MV-4-11 (cell line): ENCODE measurements around the gene UBE2L3.
"Not testable (repeated sequence)": the region's sequence is repeated elsewhere in the genome, so short reads cannot be mapped to it uniquely, and the experiment has no call there.

ENCODE experiments used
- DNase-seq: peaks from one replicate; lab custom pipeline; 2025; lab: John Stamatoyannopoulos, UW

The UBE2L3 gene

DNA sequence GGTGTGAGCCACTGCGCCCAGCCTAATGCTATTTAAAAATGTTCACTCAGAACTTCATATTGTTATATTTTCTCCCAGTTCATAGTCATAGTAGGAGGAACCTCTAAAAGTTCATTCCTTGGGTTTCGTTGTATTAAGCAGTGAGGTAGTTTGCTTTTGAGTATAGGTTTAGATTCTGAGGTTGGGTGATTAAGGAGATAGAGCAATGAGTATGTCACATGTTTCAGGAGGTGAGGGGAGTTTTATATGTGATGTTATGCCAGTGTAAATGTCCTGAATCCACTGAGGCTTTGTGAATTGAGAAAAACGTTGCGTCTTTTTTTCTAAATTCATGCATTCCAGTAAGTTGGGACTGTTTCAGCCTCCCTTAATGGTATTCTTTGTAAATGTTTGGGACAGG, 4.2 kb downstream of the UBE2L3 start:
- no peak for DNase-seq

DNA sequence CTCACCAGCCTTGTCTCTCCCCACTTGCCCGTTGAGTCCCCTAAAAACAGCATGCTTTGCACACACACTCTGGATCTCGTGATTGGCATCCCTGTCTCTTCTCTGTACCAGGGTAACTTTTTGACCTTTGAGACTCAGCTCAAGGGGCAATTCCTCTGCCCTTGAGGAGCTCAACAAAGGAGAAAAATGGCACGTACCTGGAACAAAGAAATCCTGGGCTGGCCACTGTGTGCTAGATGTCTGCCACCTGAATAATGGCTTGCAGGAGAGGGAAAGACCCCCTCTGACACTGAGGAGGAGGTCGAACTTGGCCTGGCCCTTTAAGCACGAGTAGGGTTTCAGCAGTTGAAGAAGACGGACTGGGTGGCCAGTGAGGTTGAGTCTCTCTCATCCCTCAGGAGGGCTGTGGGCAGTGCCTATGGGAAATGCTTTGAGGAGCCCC, 5.8 kb downstream of the UBE2L3 start:
- no peak for DNase-seq

DNA sequence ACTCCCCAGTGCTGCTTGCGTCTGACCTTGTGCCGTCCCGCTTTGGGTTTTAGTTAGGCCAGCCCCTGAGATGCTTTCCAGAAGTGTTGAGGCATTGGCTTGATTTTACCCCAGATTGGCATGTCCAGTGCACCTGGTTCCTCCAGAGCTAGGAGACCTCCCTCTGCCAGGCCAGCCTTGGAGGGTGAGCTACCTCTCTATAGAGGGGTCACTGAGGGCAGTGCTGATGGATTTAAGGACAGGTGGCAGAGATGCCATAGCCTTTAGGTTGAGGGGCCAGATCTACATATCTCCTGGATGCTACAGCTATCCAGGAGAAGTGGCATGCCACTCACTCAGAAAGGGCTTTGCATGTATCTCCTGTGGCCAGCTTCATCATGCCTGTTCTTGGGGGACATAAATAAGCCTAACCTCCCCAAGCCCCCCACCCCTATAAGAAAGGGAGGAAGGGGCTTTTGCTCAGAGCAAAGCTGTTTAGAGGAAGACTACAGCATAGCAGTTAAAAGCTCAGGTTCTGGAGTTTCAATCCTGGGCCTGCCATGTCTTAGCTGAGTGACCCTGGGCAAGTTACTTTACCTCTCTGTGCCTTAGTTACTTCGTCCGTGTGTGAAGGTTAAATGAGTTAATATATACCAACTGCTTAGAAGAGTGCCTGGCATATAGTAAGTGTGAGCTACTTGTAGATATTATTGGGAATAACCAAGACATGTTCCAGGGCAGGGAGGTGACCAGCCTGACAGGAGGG, 6.4 kb downstream of the UBE2L3 start:
- DNase-seq, result no peak

DNA sequence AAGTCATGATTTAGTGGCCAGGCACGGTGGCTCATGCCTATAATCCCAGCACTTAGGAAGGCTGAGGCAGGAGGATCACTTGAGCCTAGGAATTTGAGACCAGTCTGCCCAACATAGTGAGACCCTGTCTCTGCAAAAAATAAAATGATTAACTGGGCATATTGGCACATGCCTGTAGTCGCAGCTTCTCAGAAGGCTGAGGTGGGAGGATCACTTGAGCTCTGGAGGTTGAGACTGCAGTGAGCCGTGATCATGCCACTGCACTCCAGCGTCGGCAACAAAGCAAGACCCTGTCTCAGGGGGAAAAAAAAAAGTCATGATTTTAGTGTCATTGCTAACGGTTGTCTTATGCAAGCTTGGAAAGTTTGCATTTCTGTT, 11.9 kb downstream of the UBE2L3 start:
- no peak for DNase-seq

DNA sequence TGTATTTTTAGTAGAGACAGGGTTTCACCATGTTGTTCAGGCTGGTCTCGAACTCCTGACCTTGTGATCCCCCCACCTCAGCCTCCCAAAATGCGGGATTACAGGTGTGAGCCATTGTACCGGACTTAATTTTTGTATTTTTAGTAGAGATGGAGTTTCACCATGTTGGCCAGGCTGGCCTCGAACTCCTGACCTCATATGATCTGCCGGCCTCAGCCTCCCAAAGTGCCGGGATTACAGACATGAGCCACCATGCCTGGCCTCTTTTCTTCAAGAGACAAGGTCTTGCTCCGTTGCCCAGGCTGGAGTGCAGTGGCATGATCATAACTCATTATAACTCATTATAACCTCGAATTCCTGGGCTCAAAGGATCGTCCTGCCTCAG, 13.1 kb downstream of the UBE2L3 start:
- not testable (repeated sequence) for DNase-seq

DNA sequence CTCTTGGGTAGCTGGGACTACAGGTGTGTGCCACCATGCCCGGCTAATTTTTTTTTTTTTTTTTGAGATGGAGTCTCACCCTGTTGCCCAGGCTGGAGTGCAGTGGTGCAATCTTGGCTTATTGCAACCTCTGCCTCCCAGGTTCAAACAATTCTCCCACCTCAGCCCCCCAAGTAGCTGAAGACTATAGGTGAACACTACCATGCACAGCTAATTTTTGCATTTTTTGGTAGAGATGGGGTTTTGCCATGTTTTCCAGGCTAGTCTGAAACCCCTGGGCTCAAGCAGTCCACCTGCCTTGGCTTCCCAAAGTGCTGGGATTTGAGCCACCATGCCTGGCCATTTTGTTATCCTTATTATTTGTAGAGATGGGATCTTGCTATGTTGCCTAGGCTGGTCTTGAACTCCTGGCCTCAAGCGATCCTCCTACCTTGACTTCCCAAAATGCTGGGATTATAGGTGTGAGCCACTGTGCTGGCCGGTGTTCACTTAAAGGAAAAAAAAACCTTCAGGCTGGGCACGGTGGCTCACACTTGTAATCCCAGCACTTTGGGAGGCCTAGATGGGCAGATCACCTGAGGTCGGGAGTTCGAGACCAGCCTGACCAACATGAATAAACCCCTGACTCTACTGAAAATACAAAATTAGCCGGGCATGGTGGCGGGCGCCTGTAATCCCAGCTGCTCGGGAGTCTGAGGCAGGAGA, 13.6 kb downstream of the UBE2L3 start:
- not testable (repeated sequence) for DNase-seq

DNA sequence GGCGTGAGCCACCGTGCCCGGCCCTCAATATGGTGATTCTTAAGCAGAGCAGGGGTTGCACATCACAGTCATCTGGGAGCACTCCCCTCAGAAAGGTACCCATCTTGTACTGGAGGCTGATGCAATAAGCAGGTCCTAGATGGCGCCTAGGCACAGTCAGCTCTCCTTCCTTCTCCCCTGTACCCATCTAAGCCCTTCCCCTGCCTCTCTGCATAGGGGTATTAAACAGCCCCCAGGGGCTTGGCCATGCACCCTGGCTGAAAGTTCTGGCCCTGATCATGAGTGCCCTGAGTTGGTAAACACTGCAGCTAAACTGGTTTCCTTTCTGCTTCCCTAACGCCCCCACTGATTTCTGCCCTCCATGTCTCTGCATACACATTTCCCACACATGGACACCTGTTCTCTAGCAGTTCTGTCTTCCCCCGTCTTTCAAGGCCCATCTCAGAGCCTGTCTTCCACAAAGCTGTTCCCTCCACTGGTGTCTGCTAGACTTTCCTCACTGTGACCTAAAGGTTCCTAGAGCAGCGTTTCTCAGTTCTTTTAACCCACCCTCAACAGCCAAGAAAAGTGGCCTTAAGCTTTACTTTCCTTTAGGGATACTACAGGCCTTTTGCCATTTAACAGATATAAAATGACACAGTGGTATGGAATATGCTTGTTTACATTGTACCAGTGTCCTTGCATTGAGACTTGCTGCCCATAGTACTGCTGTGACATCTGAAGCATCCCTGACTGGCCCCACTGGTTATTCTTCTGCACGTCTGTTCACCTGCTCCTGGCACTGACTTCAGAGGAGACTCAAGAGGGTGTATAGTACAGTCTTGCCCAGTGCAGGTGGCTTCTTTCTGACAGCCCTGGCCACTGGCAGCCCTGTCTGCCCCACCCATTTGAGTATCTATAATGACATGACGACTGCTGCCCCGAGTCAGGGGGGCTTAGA, 15.6 kb downstream of the UBE2L3 start:
- DNase-seq, result no peak

DNA sequence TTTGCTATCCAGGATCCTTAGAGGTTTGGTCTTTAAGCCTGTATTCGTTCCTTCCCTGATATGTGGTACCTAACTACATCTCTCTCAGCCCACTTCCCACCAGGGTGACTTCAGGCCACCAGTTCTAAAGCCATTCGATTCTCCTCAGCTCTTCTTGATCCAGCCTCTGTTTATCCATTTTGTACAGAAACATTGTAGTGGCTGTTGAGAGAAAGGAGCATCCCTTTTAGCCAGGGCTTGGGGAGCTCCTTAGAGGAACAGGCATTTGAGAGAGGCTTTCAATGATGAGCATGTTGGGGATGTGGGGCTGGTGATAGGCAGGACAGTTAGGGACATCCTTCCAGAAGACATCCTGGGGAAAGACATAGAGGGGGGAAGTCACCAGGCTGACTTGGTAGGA, 17.9 kb downstream of the UBE2L3 start:
- no peak for DNase-seq

DNA sequence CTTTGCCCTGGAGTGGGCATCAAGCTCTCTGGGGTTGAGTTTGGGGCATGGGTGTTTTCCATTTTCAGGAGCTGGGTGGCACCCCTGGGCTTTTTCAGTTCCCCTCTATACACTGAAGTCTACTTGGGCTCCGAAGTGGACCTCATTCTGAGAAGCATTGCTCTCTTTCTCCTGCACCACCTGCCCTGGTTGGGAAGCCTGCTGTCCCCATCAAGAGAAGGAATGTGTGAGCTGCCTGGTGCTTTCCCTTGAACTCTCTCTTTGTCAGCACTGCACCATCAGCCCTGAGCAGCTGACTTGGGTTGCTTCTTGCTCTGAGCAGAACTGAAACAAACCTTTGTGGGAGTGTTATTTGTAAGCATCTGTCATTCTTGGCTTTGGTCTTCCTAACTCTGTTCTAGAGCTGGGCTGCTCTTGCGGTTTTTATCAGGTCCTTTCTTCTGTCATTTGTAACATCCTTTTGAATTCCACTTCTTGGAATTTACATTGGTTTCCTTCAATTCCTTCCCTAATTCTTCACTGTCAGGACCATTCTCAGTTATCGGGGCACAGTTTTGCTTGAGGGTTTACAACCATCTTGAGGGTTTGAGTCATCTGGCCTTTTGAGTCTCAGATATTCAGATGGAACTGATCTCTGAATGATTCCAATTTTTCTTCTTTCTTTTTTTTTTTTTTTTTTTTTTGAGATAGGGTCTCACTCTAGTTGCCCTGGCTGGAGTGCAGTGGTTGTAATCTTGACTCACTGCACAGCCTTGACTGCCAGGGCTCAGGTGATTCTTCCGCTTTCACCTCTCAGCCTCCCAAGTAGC, 20.5 kb downstream of the UBE2L3 start:
- peak; percentile 78 for DNase-seq

DNA sequence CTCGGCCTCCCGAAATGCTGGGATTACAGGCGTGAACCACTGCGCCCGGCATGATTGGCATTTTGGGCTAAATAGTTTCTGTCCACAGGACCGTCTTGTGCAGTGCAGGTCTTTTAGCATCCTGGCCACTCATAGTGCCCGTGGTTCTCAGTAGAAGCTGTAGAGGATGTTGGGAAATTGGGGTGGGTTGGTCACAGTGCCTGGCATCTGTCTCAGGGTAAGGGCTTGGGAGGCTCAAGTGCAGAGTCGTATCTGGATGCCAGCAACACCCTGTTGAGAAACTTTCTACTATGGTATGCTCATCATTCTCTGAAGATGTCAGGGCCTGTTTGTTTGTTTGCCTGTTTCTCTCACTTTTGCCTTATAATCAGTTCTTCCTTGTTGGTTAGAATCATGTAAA, 21.9 kb downstream of the UBE2L3 start:
- no peak for DNase-seq

DNA sequence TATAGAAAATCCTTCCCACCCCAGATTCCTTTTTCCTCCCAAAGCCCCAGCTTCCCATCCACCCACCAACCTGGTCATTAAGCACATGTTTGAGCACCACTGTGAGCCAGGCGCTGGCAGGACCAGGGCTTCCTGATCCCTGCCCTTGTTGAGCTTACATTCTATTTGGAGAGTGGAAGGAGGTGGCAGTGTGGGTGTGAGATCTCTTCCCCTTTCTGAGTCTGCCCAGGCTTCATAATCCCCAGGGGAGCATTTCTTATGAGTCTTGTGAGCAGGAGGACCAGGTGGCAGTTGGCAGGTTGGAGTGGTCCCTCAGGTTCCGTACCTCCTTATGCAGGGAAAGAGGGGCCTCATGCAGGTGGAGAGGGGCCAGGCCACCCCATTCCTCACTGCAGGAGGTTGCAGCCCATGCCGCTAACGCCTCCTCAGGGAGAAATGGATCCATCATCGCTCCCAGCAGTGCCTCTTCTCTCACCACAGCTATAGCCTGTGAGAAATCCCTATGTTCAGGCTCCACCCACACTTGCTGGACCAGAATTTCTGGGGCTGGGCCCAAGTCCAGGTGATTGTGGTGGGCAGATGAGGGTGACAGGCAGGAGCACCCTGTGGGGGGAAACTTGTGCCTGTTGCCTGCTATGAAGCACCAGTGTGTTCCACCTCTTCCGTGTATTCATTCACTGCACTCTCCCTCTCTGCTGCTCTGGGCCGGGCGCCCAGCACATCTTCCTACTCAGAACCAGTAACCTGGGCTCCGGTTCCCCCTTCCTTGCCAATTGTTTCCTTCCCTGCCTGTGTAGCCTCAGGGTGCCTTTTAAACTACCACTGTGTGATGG, 23.5 kb downstream of the UBE2L3 start:
- DNase-seq, result peak; percentile 57

DNA sequence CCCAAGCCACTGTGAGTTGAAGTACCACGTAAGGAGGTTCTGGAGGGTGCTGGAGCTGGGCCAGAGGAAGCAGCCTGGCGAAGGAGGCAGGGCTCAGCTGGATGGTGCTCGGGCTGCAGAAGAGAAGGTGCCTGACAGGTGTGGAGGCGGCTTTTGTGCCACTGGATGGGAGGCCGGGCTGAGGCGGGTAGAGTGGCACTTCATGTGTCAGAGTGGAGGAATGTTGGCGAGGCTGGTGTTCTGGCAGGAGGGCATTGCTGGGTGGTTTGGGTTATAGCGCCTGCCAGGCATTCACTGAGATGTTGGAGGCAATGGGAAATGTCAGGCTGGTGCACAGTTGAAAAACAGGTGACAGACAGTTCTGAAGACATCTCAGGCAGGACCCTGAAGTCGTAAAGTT, 24.2 kb downstream of the UBE2L3 start:
- no peak for DNase-seq

DNA sequence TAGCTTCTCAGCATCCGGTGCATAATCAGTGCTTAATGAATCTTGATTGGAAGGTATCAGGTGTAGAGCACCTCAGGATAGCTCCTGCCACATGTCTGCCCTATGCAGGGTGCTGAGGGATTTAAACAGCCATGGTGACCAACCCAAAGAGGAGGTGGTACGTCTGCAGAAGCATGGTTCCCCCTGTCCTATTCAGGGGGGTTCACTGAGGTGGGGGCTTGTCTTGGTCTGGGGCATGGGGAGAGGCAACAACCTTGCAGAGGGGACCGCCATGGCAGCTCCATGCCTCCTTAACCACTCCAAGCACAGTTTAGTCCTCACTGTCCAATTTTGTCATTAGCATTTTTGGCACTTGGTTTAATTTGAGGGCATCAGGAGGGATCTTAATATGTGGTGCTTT, 24.9 kb downstream of the UBE2L3 start:
- no peak for DNase-seq

DNA sequence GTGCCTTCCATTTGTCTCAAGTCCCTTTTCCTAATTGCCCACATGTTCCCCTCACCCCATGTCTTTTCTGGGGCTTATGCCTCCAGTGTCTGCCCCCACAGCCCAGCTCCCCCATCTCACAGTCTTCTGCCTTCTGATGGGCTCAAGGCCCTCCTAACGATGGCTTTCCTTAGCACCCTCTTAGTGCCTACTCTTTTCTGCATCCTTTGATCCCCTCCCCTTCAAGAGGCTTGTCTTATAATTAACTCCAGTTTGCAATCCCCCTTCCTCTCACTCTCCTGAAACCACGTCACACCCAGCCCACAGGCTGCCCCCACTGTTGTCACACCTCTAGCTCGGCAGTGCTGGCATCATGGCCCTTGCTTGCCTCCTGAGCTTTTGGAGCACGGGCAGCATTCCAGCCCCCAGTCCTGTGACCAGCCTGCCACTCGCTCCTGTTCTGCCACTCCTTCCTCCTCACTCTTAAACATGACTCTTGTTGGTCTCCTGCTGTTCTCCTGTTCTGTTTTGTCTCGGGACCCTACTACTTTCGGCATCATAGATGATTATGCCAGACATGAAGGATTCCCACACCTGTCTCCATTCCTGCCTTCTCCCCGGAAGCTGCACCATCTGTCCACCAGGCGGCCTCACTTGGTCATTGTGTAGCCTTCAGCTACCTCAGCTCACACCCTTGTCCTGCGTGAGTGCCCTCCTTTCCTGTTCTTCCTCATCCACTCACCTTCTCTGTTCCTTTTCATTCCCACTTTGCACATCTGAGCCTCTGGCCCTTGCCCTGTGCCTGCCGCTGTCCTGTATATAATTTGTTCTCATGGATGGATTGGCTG, 26.1 kb downstream of the UBE2L3 start:
- no peak for DNase-seq

DNA sequence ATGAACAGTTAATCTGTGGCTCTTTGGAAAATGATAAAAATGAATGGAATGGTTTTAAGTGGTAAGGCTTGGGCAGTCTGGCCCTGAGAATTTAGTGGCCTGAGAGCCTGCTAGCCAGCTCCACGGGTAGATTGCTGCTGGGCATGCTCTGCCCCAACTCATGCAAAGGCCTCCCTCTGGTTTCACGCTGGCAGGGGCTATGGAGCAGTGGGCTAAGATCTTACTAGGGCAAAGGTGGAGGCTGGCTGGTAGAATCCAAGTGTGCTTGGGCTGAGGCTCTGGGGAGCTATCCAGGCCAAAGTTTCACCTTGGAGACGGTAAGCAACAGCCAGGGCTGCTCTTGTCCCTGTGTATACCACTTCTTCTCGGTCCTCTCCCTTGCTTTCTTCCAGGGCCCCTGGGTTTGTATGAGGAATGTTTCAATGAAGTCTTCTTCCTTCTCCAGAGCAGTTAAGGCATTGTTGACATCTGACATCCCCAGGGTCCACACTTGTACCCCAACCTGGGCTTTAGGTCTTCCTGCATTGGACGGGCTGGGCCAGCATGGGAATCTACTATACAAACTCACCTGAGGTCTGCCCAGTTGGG, 27.4 kb downstream of the UBE2L3 start:
- no peak for DNase-seq

DNA sequence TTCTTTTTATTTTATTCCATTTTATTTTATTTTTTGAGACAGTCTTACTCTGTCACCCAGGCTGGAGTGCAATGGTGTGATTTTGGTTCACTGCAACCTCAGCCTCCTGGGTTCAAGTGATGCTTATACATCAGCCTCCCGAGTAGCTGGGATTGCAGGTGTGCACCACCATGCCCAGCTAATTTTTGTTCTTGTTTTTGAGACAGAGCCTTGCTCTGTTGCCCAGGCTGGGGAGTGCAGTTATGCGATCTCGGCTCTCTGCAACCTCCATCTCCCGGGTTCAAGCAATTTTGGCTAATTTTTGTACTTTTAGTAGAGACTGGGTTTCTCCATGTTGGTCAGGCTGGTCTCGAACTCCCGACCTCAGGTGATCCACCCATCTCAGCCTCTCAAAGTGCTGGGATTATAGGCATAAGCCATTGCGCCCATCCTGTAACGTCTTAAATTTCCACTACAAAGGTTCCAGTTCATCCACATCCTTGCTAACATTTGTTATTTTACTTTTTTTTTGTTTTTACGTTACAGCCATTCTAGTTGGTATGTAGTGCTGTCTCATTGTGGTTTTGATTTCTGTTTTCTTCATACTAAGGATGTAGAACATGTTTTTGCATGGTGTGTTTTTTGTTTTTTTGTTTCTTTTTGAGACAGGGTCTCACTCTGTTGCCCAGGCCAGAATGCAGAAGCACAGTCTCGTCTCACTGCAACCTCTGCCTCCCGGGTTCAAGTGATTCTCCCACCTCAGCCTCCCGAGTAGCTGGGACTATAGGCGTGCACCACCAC, 29.0 kb downstream of the UBE2L3 start:
- DNase-seq, result not testable (repeated sequence)

DNA sequence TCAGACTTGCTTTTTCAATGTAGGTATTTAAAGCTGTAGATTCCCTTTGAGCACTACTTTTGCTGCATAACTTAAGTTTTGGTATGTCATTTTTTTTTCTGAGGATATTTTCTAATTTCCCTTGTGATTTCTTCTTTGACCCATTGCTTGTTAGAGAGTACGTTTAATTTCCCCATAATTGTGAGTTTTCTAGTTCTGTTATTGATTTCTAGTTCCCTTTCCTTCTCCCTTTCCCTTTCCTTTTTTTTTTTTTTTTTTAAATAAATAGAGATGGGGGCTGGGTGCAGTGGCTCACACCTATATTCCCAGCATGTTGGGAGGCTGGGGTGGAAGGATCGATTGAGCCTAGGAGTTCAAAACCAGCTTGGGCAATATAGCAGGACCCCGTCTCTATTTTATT, 30.8 kb downstream of the UBE2L3 start:
- no peak for DNase-seq

DNA sequence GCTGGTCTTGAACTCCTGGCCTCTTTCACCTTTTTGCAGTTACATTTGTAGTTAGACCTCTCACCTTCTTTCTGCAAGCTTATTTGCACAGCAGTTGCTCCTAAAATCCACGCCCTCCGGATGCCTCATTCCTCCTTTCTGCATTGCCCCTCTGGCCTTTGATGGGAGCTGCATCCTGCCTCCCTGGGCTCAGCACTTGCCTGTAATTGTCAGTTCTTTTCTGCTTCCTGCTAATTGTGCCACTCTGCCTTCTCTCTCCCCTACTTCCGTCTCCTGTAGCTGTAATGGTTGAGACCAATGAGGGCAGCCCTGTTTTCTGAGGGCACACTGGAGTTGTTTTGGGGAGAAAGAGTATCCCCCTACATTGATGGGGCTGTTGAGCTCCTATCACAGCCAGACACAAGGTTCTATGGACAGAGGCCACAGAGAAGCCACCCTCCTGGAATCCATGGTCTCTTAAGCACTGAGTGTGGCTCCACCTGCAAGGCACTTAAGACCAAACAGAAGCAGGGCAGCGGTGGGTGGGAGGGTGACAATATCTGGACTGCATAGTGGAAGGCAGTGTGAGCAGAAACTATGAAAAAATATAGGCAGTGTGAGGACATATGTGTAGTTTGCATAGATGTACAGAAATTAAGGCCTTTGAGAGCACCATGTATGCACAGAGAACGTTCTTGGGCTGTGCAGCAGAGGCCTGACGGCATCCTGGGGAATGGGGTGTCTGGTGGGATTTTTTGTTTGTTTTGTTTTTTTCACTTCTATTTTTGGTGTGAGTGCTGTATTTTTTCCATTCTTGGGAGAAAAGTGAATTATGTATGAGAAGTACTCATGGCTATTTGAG, 31.8 kb downstream of the UBE2L3 start:
- no peak for DNase-seq
